Raji (cell line): ENCODE data around the gene DDIT3.

Experiments used
- POLR2A ChIP-seq: IDR thresholded peaks from 2 replicates; pipeline ENCODE4 v1.6.1; 2011; ENCODE audit warnings: low read depth, low read length, control low read depth; ENCODE audit not compliant: insufficient read depth

The DDIT3 gene

DNA sequence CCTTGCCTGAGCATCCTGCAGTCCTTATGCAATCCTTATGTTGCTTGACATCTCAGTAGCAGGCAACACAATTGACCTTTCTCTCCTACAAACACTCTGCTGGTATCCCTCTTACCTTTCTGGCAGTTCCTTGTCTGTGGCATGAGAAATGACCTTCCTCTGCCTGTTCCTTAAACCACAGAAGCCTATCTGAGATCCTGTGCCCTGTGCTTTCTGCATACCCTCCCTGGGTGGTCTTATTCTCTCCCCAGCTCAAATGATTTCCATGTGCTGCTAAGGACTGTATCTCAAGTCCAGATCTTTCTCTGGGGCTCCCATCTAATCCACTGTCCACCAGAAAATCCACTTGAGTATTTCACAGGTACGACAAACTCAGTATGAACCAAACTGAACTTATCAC, 38.6 kb downstream of the DDIT3 start:
- no peak for TF ChIP-seq POLR2A

DNA sequence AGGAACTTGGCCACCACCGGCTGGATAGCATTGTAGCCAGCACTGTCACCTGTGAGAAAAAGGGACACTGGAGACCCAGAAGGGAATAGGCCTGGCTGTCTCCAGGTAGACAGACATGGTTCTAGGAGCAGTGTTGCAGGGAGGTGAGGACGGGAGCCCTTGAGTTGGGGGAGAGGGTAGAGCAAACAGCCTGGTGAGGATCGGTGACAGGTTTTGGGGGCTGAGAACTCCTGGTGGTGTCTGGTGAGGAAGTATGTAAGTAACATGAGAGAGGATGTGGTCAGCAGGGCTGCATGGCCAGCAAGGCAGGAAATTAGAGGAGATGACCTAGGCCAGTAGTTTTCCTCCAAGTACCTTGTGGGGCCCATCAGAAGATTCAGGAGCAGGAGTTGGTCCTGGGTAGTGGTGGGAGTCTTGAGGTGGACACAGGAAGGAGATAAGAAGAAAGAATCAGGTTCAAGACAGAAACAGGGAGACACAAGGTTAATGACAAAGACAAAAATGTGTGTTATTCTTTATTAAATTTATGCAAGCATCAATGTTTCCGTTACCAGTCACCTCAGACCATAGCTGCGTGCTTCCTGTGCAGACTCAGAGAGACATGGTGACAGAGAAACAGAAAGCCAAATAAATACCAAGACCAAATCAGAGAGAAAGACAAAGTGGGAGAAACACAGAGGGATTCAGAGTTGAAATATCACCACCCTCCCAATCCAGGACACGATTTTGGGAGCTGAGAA, 40.8 kb downstream of the DDIT3 start, which contains the start of gene ARHGAP9:
TSS of gene ARHGAP9 (minus strand) at position 491 of the 740 bp plus-strand sequence. CDS start at position 31, 460 bp downstream.
- TF ChIP-seq POLR2A, result no peak

DNA sequence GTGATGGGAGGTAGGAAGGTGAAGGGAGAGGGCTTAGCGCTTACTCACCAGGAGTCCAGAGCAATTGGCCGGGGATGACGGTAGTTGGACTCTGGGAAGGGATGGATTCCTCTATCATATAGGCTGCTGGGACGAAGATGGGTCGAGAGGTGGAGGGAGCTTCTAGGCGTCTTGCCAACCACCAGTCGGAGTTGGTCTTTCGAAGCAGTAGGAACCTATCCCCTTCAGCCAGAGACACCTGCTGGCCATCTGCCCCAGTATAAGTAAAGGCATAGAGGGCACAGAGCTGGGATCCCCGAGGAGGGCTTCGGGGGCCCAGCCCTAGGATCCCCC, 41.3 kb downstream of the DDIT3 start:
- no peak for TF ChIP-seq POLR2A

DNA sequence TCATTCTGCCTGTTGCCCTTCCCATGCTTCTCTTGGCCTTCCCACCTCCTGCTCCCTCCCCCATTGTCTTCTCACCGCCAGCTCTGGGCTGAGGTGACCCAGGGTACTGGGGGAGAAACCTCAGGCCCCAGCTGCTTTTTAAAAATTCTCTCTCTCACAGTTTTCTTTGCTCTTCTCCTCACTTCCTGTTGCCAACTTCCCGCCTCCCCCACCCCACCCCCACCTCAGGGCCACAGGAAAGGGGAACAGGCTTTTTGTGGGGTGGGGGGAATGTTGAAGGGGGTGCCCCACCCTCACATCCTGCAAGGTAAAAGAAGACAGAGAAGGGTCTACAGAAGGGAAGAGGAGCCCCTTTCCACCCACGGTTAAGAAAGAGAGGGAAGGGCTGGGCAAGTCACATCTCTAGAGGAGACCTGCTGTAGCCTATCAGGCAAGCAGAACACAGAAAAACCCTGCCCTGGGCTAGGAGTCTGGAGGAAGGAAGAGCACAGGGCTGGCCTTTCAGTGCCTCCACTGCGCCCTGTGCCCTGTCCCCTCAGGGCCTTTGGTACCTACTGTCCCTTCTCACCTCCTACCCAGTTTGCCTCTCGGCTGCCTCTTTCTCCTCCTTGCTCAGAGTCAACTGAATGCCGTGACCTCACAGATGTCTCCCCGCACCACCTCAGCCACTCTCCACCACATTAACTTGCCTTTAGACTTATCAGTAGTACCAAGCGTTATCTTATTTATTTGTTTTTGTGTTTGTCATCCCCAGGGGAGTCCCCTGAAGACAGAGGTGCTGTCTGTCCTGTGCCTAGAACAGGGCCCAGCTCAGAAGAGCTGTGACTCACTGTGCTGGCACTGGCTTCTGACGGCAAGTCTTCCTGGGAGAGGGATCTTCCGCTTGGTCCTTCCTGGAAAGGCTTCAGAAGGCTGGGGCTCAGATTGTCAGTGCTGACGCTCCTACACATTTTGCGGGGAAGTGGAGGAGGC, 42.3 kb downstream of the DDIT3 start:
- TF ChIP-seq POLR2A, result peak; percentile 61; the same call in 1 of the 2 replicates

DNA sequence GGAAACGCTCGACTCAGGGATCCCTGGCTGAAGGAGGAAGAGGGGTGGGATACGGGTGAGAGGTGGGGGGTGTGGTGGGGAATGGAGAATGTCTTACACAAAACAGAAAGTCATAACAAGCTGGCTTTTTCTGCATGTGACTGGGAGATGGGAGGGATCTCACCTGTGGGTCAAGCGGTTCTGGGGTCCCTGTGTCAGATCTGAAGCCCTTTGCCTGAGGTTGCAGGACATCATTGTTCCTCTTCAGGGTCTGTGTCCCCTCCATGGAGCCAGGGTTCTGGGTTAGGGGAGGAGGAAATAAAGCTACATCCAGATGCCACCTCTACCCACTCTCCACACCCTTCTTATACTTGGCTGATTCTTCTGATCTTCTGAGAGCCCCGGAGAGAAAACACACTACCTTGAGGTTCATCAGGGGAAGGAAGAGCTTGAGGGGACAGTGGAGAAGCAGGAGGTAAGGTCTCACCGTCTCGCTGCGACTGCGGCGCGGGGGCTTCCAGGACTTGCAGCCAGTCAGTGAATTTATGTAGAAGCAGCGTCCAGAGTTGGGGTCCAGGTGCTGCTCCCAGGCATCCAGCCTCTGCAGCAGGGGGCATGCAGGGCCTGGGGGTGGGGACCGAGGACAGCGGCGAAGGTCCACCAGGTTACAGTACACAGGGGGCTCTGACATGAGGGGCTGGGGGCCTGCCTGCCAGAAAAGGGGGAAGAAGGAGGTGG, 43.2 kb downstream of the DDIT3 start:
- no peak for TF ChIP-seq POLR2A

DNA sequence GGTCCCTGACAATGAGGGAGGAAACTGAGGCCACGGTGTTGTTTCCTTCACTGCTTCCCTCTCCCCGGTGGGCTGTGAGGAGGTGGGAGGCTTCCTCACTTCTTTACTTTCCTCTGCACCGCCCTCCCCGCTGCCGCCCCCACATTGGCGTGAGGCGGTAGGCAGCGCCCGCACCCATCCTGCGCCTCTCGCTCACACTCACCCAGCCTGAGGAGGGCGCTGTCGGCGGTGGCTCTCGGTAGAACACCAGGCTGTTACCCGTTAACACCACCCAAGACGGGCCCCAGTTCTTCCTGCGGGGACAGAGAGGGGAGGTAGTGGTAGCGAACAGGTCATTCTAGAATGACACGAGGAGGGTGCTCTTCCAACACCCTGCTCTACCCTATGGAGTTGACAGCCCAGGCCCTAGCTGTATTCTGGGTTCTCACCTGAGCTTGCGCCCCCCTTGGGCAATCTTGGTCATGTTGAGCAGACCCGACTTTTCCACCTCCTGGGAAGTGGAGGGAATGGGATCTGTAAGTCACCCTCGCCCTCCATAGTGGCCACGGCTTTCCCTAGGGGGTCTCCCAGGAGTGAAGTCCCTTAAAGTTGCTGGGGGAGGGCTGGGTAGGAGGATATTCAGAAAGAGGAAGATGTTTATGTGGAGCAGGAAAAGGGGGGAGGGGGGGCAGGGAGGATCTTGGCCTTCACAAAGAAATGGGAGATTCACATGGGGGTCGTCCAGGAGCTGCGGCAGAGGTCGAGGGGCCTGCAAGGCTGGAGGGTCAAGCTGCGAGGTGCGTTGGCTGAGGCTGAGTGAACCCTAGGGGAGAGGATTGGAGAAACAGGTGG, 43.9 kb downstream of the DDIT3 start:
- TF ChIP-seq POLR2A, result no peak

DNA sequence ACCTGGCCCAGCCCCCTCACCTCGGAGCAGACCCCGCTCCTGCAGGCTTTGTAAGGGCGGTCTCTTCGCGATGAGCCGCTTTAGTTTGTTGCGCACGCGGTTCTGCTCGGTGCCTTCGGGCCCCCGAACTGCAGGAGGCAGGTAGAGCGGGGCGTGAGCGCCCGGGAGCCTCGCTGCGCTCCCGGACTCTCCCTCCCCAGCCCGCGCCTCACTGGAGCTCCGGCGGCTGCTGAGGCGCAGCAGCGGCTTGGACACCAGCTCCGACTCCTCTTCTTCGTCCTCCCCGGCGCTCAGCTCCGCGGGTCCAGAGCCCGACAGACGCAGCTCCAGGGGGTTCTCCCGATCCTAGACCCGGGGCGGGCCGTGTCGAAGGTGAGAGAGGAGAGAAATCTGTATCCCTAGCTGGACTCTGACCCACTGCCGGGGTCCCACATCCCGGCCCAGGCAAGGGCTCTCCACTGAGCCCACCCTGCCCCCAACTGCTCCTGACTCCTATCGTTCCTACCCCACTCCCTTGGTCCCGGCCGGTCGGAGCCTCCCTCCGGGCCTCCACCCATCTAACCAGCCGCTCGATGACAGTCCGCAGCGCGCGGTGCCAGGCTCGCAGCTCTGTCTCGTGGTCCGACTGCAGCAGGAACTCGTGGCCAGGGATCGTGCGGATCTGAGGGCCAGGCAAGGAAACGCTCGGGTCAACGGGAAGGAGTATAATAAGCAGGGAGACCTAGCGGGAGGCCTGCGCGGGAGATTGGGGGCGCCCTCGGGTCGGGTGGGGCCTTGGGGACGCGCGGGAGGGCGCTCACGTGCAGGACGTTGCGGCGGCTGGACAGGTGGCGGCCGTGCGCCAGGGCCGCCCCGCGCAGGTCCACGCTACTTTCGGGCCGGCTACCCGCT, 44.8 kb downstream of the DDIT3 start:
- TF ChIP-seq POLR2A, result no peak

DNA sequence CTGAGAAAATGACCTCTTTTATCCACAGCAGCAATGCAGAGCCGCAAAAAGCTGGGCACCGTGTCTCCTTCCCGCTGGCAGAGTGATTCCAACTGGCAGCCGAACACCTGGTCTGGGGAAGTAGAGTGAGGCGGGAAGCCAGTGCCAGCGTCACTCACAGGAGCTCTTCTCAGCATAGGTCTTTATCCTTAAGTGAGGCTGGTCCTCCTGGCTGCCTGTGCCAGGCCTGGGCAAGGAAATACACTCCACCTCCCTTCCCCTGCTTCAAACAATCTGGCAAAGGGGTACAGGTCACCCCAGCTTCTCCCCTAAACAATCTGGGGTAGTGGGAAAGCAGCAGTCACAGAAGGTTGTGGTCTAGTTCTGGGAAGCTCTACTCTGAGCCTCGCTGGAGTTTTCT, 45.5 kb downstream of the DDIT3 start:
- no peak for TF ChIP-seq POLR2A

DNA sequence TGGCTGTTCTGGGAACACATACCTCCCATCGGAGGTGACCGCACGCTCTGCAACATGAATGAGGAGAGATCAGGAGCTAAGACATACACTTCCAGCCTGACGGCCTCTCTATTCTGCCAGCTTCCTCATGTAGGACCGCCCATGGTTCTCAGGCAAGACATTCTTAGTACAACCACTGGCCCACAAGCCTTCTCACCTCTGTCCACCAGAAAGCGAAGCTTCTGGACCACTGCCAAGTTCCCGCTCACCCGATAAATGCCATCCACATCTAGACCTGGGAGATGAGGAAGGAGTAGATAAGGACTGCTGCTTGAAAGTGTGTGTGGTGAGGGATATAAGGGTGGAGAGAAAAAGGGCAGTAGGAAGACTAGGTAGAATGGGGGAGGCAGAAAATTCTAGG, 45.9 kb downstream of the DDIT3 start:
- TF ChIP-seq POLR2A, result no peak

DNA sequence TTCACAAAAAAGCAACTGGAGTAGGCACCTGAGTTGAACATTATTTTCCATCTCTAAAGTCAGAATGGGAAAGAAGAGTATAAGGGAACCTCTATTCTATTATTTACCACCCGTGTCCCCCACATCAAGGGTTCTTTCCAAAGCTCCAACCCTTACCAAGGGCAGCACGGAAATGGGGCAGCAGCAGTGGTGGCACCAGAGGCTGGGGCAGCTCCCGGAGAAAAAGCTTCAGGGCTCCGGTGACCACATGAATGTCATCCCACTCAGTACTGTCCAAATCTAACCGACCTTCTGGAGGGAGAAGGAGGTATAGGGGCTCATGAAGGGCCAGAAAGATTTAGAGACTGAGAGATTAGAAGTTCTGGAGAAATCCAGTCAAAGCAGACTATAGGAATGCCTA, 46.4 kb downstream of the DDIT3 start:
- TF ChIP-seq POLR2A, result no peak

DNA sequence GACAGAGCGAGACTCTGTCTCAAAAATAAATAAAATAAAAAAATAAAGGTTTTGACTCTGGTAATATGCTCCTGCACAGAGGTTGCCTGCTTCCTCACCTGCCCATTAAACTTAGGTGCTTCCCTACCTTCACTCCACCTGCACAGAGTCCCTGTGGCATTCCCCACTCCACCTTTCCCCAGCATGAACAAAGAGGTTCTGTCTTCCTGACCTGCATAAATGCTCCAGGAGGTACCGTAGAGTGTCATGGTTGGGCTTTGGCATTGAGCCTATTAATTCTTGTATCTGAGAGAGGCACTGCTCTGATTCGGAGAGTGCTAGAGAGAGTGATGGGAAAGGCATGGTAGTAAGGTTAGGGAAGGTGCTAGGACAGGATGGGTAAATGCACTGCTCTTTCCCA, 46.9 kb downstream of the DDIT3 start:
- TF ChIP-seq POLR2A, result no peak

DNA sequence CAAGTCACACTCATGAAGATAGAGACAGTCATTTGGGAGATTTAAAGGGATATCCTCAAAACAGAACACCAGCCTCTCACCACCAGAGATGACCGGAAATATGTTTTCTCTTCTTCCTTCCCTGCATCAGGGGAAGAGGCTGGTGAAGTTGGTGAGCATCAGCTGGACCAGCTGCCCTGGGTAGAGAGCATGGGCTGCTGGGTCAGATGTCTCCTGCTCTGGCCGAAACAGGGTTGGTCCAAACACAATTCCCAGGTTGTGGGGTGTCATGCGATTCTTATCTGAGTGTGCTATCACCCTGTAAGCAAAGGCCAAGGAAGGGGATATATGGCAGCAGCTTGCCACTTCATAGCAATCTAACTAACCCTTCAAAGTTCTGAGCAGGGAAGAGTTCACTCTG, 47.9 kb downstream of the DDIT3 start:
- no peak for TF ChIP-seq POLR2A

DNA sequence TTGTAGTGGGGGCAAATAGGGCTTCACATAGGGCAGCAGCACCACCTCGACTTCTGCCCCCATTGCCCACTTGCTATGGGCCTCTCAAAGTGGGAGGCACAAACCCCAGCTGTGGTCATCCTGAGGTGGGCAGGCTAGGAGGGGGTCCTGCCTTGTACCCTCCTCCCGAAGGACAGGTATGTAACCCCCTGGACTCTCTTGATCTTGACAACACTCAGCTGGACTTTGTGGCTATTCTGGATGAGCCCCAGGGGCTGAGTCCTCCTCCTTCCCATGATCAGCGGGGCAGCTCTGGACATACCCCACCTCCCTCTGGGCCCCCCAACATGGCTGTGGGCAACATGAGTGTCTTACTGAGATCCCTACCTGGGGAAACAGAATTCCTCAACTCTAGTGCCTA, 48.7 kb downstream of the DDIT3 start:
- no peak for TF ChIP-seq POLR2A
